MM.1S (cell line): ENCODE data around the gene SLC7A6.

Experiments
- DNase-seq: peaks from one replicate; pipeline ENCODE4 v3.0.0-alpha.2; 2015
- H2AFZ ChIP-seq: fragments of 300-600 bp; sonication (generic); 2 replicates; pipeline ENCODE4 v1.6.0; 2016; ENCODE audit warnings: antibody characterized with exemption, low read length
- H3F3A ChIP-seq: fragments of 300-600 bp; sonication (generic); 2 replicates; pipeline ENCODE4 v1.6.1; 2016; ENCODE audit warnings: mild to moderate bottlenecking, antibody characterized with exemption, low read length, moderate library complexity, mixed read lengths; ENCODE audit not compliant: insufficient read depth
- H3K27ac ChIP-seq: fragments of 300-600 bp; sonication (generic); 2 replicates; pipeline ENCODE4 v1.5.1; 2016; ENCODE audit warnings: mild to moderate bottlenecking, low read length
- H3K27me3 ChIP-seq: fragments of 300-600 bp; sonication (generic); replicated peaks from 2 replicates; pipeline ENCODE4 v1.6.0; 2016; ENCODE audit warnings: low read length; ENCODE audit not compliant: insufficient read depth
- H3K36me3 ChIP-seq: fragments of 300-600 bp; sonication (generic); replicated peaks from 2 replicates; pipeline ENCODE4 v1.6.1; 2016; ENCODE audit warnings: mild to moderate bottlenecking, low read length, mixed read lengths; ENCODE audit not compliant: insufficient read depth
- H3K4me1 ChIP-seq: fragments of 300-600 bp; sonication (generic); 2 replicates; pipeline ENCODE4 v1.6.1; 2016; ENCODE audit warnings: low read length, mixed read lengths
- H3K4me2 ChIP-seq: fragments of 300-600 bp; sonication (generic); 2 replicates; pipeline ENCODE4 v1.6.0; 2016; ENCODE audit warnings: low read depth, low read length
- H3K4me3 ChIP-seq: fragments of 300-600 bp; sonication (generic); 2 replicates; pipeline ENCODE4 v1.5.1; 2016; ENCODE audit warnings: low read length, mixed read lengths
- H3K79me2 ChIP-seq: fragments of 300-600 bp; sonication (generic); 2 replicates; pipeline ENCODE4 v1.6.1; 2016; ENCODE audit warnings: mixed run types, low read length, mixed read lengths
- H3K9ac ChIP-seq: fragments of 300-600 bp; sonication (generic); 2 replicates; pipeline ENCODE4 v1.6.1; 2016; ENCODE audit warnings: low read length, mixed read lengths
- H3K9me2 ChIP-seq: fragments of 300-600 bp; sonication (generic); replicated peaks from 2 replicates; pipeline ENCODE4 v1.6.1; 2016; ENCODE audit warnings: mild to moderate bottlenecking, low read length, mixed read lengths; ENCODE audit not compliant: insufficient read depth
- H3K9me3 ChIP-seq: fragments of 300-600 bp; sonication (generic); replicated peaks from 2 replicates; pipeline ENCODE4 v1.6.1; 2016; ENCODE audit warnings: mild to moderate bottlenecking, low read length, mixed read lengths; ENCODE audit not compliant: insufficient read depth
- H4K20me1 ChIP-seq: fragments of 300-600 bp; sonication (generic); 2 replicates; pipeline ENCODE4 v1.6.1; 2016; ENCODE audit warnings: mild to moderate bottlenecking, low read length, moderate library complexity, mixed read lengths; ENCODE audit not compliant: insufficient read depth
- EZH2 ChIP-seq: fragments of 300-600 bp; sonication (generic); optimal IDR thresholded peaks from 2 replicates; pipeline ENCODE3; 2017; ENCODE audit warnings: low read depth, mild to moderate bottlenecking, antibody characterized with exemption, low read length, mixed read lengths
- EZH2phosphoT487 ChIP-seq: fragments of 300-600 bp; sonication (generic); IDR thresholded peaks from 2 replicates; pipeline ENCODE4 v1.6.1; 2018; ENCODE audit warnings: antibody characterized with exemption, low read length
- TF ChIP-seq, protein P1 (sequence below): fragments of 300-600 bp; sonication (generic); IDR thresholded peaks from 2 replicates; pipeline ENCODE4 v1.5.1; 2016; ENCODE audit warnings: antibody characterized with exemption, low read length, mixed read lengths

Gene SLC7A6

GRCh38 chr16:68348639-68349445, 84.5 kb downstream of the SLC7A6 start:
- no peak for DNase-seq
- Histone ChIP-seq H3K36me3 (no peaks in the 10 kb centered on the region), H3K9me2 (no peaks in the 10 kb centered on the region), H3K4me3 (no peak overlapping the region), H3K27me3 (no peaks in the 10 kb centered on the region), H2AFZ (no peak overlapping the region), H3K27ac (no peak overlapping the region), H4K20me1 (no peaks in the 10 kb centered on the region), H3K9ac (no peak overlapping the region), H3K79me2 (no peaks in the 10 kb centered on the region; the same call in 1 of the 2 replicates), H3K4me1 (no peaks in the 10 kb centered on the region), H3K4me2 (no peak overlapping the region), H3F3A (no peaks in the 10 kb centered on the region), H3K9me3 (no peaks in the 10 kb centered on the region)
- no peak for TF ChIP-seq EZH2phosphoT487
- TF ChIP-seq, protein P1, sequence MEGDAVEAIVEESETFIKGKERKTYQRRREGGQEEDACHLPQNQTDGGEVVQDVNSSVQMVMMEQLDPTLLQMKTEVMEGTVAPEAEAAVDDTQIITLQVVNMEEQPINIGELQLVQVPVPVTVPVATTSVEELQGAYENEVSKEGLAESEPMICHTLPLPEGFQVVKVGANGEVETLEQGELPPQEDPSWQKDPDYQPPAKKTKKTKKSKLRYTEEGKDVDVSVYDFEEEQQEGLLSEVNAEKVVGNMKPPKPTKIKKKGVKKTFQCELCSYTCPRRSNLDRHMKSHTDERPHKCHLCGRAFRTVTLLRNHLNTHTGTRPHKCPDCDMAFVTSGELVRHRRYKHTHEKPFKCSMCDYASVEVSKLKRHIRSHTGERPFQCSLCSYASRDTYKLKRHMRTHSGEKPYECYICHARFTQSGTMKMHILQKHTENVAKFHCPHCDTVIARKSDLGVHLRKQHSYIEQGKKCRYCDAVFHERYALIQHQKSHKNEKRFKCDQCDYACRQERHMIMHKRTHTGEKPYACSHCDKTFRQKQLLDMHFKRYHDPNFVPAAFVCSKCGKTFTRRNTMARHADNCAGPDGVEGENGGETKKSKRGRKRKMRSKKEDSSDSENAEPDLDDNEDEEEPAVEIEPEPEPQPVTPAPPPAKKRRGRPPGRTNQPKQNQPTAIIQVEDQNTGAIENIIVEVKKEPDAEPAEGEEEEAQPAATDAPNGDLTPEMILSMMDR, result no peak
- no peak for TF ChIP-seq EZH2

- no peaks in the 10 kb centered on the region for H3K4me1 ChIP-seq
- H3K9ac ChIP-seq, result no peak overlapping the region
- H3K27ac ChIP-seq, result no peak overlapping the region
Measured at GRCh38 chr16:68349838-68350410, 85.6 kb downstream of the SLC7A6 start.

GRCh38 chr16:68350813-68351350, 86.6 kb downstream of the SLC7A6 start:
- TF ChIP-seq EZH2, result no peak
- TF ChIP-seq EZH2phosphoT487, result no peak
- TF ChIP-seq, protein P1, result no peak
- no peaks in the 10 kb centered on the region for H3K79me2 ChIP-seq

More at GRCh38 chr16:68349838-68350410, 85.6 kb downstream of the SLC7A6 start:
- H3K27me3 ChIP-seq, result no peaks in the 10 kb centered on the region
- H3K4me2 ChIP-seq, result no peak overlapping the region
- no peak overlapping the region for H3K4me3 ChIP-seq
- H2AFZ ChIP-seq, result no peak overlapping the region
- TF ChIP-seq EZH2phosphoT487 (no peak), EZH2 (no peak)
- TF ChIP-seq, protein P1, result no peak
- no peak for DNase-seq
- H4K20me1 ChIP-seq, result no peaks in the 10 kb centered on the region
- no peaks in the 10 kb centered on the region for H3K36me3 ChIP-seq
- no peaks in the 10 kb centered on the region for H3F3A ChIP-seq
- no peaks in the 10 kb centered on the region; the same call in 1 of the 2 replicates for H3K79me2 ChIP-seq
- no peaks in the 10 kb centered on the region for H3K9me3 ChIP-seq
- H3K9me2 ChIP-seq, result no peaks in the 10 kb centered on the region

More at GRCh38 chr16:68350813-68351350, 86.6 kb downstream of the SLC7A6 start:
- Histone ChIP-seq H3K4me3 (no peak overlapping the region), H3K4me2 (no peak overlapping the region), H3K9me2 (no peaks in the 10 kb centered on the region), H3F3A (0 out of 2 replicates have a peak, but pooled peaks cover under 1% of the 10 kb centered on the region), H2AFZ (no peak overlapping the region), H3K9me3 (no peaks in the 10 kb centered on the region), H3K4me1 (peaks cover 8% of the 10 kb centered on the region), H3K9ac (no peak overlapping the region), H3K27ac (no peak overlapping the region), H3K27me3 (no peaks in the 10 kb centered on the region), H4K20me1 (no peaks in the 10 kb centered on the region), H3K36me3 (no peaks in the 10 kb centered on the region)
- DNase-seq, result no peak
